Calu3 (cell line): ENCODE measurements around the gene PTGIR. TPM values are rescaled to one million over a fixed set of nuclear protein-coding genes. Genes with fewer than 3 reads are reported as not detected.

Source experiments
- BruUV-seq: library from RNA; stranded (reverse); fragments of 400-500 nt; replicated peaks from 2 replicates; lab custom pipeline; 2021; lab: Mats Ljungman, UMichigan
- CTCF ChIA-PET: fragments of 300-600 bp; sonication (Branson Sonifier 250); formaldehyde crosslinking; loops from one replicate; lab custom pipeline; 2022; ENCODE audit warnings: antibody characterized with exemption; lab: Charles Lee
- DNase-seq: peaks from one replicate; pipeline ENCODE4 v3.0.0; 2022
- H3K27ac Mint-ChIP-seq: one replicate; pipeline ENCODE4 v1.8.0; 2022; ENCODE audit warnings: mixed read lengths; ENCODE audit not compliant: unreplicated experiment
- H3K27me3 Mint-ChIP-seq: one replicate; pipeline ENCODE4 v1.8.0; 2022; ENCODE audit warnings: mixed read lengths; ENCODE audit not compliant: unreplicated experiment
- H3K36me3 Mint-ChIP-seq: one replicate; pipeline ENCODE4 v1.8.0; 2022; ENCODE audit warnings: mild to moderate bottlenecking, moderate library complexity, mixed read lengths; ENCODE audit not compliant: insufficient read depth, unreplicated experiment
- H3K4me1 Mint-ChIP-seq: one replicate; pipeline ENCODE4 v1.8.0; 2022; ENCODE audit warnings: mild to moderate bottlenecking, low read depth, mixed read lengths; ENCODE audit not compliant: unreplicated experiment
- H3K4me3 Mint-ChIP-seq: one replicate; pipeline ENCODE4 v1.8.0; 2022; ENCODE audit warnings: mild to moderate bottlenecking, low read depth, moderate library complexity, mixed read lengths; ENCODE audit not compliant: unreplicated experiment
- H3K9me3 Mint-ChIP-seq: one replicate; pipeline ENCODE4 v1.8.0; 2022; ENCODE audit warnings: low read depth, mixed read lengths; ENCODE audit not compliant: unreplicated experiment
- CTCF ChIP-seq: fragments of 200-600 bp; IDR thresholded peaks from one replicate; pipeline ENCODE4 v1.8.0; 2022; ENCODE audit warnings: antibody characterized with exemption; ENCODE audit not compliant: unreplicated experiment
- intact Hi-C: fragments of 100-400 bp; cut with micrococcal nuclease; formaldehyde crosslinking; loops from one replicate; pipeline ENCODE4 v1.10.0; 2022; ENCODE audit not compliant: unreplicated experiment
- total RNA-seq: library from RNA; stranded (reverse); gene quantifications from 2 replicates; pipeline ENCODE4 v1.2.3, GENCODE V29; 2022

Gene PTGIR
- total RNA-seq, 1 experiment from 2014 or later, result not detected

DNA sequence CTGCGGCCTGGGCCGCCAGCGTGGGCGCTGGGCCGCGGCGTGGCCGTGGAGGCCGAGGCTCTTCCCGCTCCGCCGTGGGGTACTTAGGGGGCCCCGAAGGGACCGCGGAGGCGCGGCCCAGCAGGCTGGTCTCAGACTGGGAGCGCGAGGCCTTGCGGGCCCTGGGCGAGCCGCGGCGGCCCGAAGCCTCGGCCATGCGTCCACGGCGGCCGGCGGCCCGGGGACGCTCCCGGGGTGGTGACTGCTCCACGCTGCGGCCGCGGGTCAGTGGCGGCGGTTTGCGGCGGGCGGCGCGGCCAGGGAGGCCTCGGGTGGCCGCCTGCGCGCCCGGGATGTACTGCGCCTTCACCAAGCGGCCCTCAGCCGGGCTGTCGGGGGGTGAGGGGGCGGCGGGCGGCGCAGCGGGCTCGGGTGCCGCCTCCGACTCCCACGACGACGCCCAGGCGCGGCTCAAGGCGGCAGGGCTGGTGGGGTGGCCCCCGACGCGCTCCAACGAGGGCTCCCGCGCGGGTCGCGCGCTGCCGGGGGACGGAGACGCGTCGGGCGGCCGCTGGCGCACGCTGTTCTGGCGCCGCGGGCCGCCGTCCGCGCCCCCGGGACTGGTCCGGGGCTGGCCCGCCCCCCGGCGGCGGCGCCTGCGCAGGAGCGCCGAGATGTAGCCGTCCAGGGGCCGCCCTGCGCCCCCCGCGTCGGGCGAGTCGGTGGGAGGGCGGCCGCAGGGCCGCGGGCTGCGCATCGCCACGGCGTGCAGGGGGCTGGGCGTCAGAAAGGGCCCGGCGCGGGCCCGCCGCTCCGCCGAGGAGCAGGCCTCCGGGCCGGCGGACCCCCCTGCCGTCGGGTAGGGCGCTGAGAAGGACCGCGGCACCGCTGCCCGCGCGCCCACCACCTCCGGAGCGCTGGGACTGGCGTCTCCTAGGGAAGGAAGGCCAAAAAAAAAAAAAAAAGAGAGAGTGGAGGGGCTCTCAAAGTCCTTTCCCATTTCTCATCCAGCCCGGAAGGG lies 24.4 kb upstream of the PTGIR start:
- intact Hi-C loops, result no loop called here

DNA sequence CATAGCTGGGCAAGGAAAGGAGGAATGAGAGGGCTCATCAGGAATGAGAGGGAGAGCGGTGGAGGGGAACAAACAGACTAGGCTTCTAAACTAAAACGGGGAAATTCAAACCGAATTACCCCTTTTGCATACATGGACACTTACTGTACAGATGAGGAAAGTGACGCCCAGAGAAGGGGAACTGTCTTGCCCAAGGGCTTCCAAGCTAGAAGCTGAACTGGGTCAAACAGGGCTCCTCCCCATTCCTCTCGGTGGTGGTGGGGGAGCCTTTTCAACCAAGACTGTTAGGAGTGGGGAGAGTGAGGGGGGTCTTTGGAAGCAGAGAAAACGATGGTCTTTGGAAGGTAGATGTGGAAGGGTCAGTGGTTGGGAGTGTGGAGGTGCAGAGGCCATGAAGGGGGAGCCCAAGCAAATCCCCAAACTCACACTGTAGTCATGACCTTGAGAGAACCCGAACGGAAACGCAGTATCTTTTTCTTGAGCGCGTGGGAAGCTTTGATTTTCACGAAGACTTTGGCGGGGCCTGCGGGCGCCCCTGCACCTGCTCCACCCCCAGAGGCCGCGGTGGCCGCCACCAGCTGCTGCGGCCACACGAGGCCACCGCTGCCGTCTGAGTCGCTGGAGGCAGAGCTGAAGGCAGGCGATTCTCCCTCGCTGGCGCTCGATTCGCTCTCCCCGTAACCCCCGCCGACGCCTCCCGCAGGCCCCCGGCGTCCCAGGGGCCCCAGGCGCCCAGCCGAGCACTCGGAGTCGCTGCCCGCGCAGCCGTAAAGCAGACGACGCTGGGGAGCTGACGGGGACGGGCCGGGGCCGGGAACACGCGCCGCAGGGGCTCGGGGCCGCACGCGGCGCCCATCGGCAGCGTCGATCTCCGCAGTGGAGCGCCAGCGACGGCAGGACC lies 23.4 kb upstream of the PTGIR start:
- H3K4me3 Mint-ChIP-seq, result no peak overlapping the region
- CTCF ChIA-PET, result no interaction called here
- intact Hi-C loops, result no loop called here
- no peak overlapping the region for H3K27ac Mint-ChIP-seq
- H3K9me3 Mint-ChIP-seq, result no peaks in the 10 kb centered on the region
- H3K27me3 Mint-ChIP-seq, result peaks cover 70% of the 10 kb centered on the region
- H3K4me1 Mint-ChIP-seq, result no peaks in the 10 kb centered on the region
- no peak for TF ChIP-seq CTCF
- BruUV-seq, result no TSS peak
- DNase-seq, result no peak
- H3K36me3 Mint-ChIP-seq, result no peaks in the 10 kb centered on the region

More for the DNA sequence above, 24.4 kb upstream of the PTGIR start:
- CTCF ChIA-PET, result no interaction called here
- H3K4me3 Mint-ChIP-seq, result no peak overlapping the region
- no peaks in the 10 kb centered on the region for H3K4me1 Mint-ChIP-seq
- BruUV-seq, result no TSS peak
- H3K27me3 Mint-ChIP-seq, result peaks cover 79% of the 10 kb centered on the region
- H3K36me3 Mint-ChIP-seq, result no peaks in the 10 kb centered on the region
- DNase-seq, result no peak
- H3K9me3 Mint-ChIP-seq, result no peaks in the 10 kb centered on the region
- no peak overlapping the region for H3K27ac Mint-ChIP-seq
- TF ChIP-seq CTCF, result no peak

DNA sequence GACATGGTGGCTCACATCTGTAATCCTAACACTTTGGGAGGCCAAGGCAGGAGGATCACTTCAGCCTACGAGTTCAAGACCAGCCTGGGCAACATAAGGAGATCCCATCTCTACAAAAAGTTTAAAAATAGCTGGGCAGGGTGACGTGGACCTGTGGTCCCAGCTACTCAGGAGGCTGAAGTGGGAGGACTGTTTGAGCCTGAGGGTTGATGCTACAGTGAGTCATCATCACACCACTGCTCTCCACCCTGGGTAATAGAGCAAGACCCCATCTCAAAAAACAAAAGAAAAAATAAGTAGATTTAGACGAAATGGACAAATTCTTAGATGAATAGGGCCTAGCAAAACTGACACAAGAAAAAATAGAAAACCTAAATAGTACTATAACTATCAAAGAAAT lies 21.5 kb upstream of the PTGIR start:
- H3K27ac Mint-ChIP-seq, result no peak overlapping the region
- TF ChIP-seq CTCF, result no peak
- DNase-seq, result no peak
- no peaks in the 10 kb centered on the region for H3K9me3 Mint-ChIP-seq
- H3K4me1 Mint-ChIP-seq, result no peaks in the 10 kb centered on the region
- BruUV-seq, result no TSS peak
- CTCF ChIA-PET, result interaction anchor here (0.7 kb wide), 1 partner anchor 42 kb away, joined by 5 read pairs; no protein-coding TSS in a partner anchor
- intact Hi-C loops, result no loop called here
- H3K36me3 Mint-ChIP-seq, result no peaks in the 10 kb centered on the region
- H3K4me3 Mint-ChIP-seq, result no peak overlapping the region
- peaks cover 67% of the 10 kb centered on the region for H3K27me3 Mint-ChIP-seq

DNA sequence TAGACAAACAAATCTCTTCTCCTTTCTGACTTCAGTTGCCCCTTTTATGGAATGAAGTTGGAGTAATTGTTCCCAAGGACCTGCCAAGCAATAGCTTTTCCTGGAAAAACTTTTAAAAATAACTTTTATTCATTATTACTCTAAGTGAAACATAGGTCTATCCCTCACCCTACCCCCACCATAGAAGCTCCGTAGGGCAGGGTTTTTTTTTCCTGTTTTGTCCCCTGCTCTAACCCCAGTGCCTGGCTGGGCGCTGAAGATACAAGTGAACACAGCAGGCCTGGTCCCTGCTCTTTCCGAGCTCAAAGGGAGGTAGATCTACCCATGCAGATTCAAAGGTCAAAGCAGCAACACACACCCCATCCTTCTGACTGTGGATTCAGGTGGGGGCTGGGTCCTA lies 19.8 kb upstream of the PTGIR start:
- BruUV-seq, result no TSS peak
- H3K27me3 Mint-ChIP-seq, result peaks cover 68% of the 10 kb centered on the region
- H3K4me1 Mint-ChIP-seq, result no peaks in the 10 kb centered on the region
- no peak for TF ChIP-seq CTCF
- no peak overlapping the region for H3K4me3 Mint-ChIP-seq
- CTCF ChIA-PET, result interaction anchor here (1.9 kb wide), 1 partner anchor 17 kb away, joined by 6 read pairs; the partner anchor contains the start of gene DACT3
- DNase-seq, result no peak
- H3K9me3 Mint-ChIP-seq, result no peaks in the 10 kb centered on the region
- intact Hi-C loops, result no loop called here
- no peak overlapping the region for H3K27ac Mint-ChIP-seq
- H3K36me3 Mint-ChIP-seq, result no peaks in the 10 kb centered on the region
